ENCODE data around the gene SCT. TPM values are rescaled to one million over a fixed set of nuclear protein-coding genes. Genes with fewer than 3 reads are reported as not detected.

SCT gene
- polyA plus RNA-seq, 3 donors = not detected

GRCh38 chr11:630871-631270 lies 3.9 kb upstream of the SCT start:
- peaks cover 6 to 30% of the 10 kb centered on the region in 2 donors for H3K27me3 ChIP-seq (ENCODE audit: control insufficient read depth in 2 of 2, insufficient read depth in 2 of 2, low read length in 2 of 2)
- Mint-ChIP-seq H3K4me3 (no peak overlapping the region), H3K36me3 (peaks cover 13 to 22% of the 10 kb centered on the region in 2 donors), H3K9me3 (peaks cover 0 to 16% (median 8%) of the 10 kb centered on the region in 7 donors), H3K4me1 (peaks cover 17% of the 10 kb centered on the region), H3K27me3 (ENCODE audit: low read depth in 3 of 3) (peaks cover 37 to 44% (median 44%) of the 10 kb centered on the region in 3 donors), H3K27ac (no peak overlapping the region)
- DNase-seq = no peak
- no peak overlapping the region for H3K9ac ChIP-seq (ENCODE audit: insufficient read depth, low read length, poor library complexity, severe bottlenecking)
- peaks cover 6 to 13% of the 10 kb centered on the region in 2 donors for H3K4me1 ChIP-seq (ENCODE audit: control insufficient read depth in 1 of 2, insufficient read depth in 2 of 2, low read length in 2 of 2)
- TF ChIP-seq, protein P1, sequence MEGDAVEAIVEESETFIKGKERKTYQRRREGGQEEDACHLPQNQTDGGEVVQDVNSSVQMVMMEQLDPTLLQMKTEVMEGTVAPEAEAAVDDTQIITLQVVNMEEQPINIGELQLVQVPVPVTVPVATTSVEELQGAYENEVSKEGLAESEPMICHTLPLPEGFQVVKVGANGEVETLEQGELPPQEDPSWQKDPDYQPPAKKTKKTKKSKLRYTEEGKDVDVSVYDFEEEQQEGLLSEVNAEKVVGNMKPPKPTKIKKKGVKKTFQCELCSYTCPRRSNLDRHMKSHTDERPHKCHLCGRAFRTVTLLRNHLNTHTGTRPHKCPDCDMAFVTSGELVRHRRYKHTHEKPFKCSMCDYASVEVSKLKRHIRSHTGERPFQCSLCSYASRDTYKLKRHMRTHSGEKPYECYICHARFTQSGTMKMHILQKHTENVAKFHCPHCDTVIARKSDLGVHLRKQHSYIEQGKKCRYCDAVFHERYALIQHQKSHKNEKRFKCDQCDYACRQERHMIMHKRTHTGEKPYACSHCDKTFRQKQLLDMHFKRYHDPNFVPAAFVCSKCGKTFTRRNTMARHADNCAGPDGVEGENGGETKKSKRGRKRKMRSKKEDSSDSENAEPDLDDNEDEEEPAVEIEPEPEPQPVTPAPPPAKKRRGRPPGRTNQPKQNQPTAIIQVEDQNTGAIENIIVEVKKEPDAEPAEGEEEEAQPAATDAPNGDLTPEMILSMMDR (IDR thresholded peaks at IDR 0.05) = no peak
- H3K4me3 ChIP-seq (replicated peaks in 1 of 3; ENCODE audit: low read depth in 2 of 3, low read length in 3 of 3) = no peak overlapping the region
- no peak overlapping the region for H3K27ac ChIP-seq (ENCODE audit: low read depth in 1 of 2, low read length in 2 of 2)
- H3K79me2 ChIP-seq (ENCODE audit: insufficient read depth, low read length) = no peaks in the 10 kb centered on the region
- no peak overlapping the region for H3K4me2 ChIP-seq (replicated peaks; ENCODE audit: extremely low read depth, low read length, poor library complexity, severe bottlenecking)
- 100% methylated on average over 2 of the region's 5 CpGs for WGBS (ENCODE audit: insufficient coverage)
- no peaks in the 10 kb centered on the region for H3K36me3 ChIP-seq (replicated peaks in 1 of 2; ENCODE audit: control insufficient read depth in 1 of 2, insufficient read depth in 2 of 2, low read length in 2 of 2)
- no peak overlapping the region for H2AFZ ChIP-seq (ENCODE audit: insufficient read depth, low read depth, low read length, poor library complexity, severe bottlenecking)
- intact Hi-C loops (cut with micrococcal nuclease) = no loop called here
- peaks cover 7% of the 10 kb centered on the region for H4K20me1 ChIP-seq (ENCODE audit: insufficient read depth, low read length)
- no peaks in the 10 kb centered on the region for H3K9me3 ChIP-seq (replicated peaks in 1 of 2; ENCODE audit: control insufficient read depth in 1 of 2, insufficient read depth in 1 of 2, low read length in 2 of 2)

DNA sequence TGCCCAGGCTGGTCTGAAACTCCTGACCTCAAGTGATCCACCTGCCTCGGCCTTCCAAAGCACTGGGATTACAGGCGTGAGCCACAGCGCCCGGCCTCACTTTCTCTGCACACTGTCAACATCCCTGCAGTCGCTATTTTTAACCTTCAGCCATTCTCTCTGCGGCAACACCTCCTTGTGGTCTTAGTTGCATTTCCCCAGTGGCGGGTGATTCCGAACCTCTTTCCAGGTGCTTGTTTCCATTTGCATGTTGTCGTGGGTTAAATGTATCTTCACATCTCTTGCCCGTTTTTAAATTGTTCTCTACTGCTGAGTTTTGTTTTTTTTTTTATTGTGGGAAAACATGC lies 2.2 kb upstream of the SCT start:
- Histone ChIP-seq H3K79me2 (ENCODE audit: insufficient read depth, low read length) (no peaks in the 10 kb centered on the region), H3K27me3 (ENCODE audit: control insufficient read depth in 2 of 2, insufficient read depth in 2 of 2, low read length in 2 of 2) (peaks cover 6 to 34% of the 10 kb centered on the region in 2 donors), H3K9me3 (replicated peaks in 1 of 2; ENCODE audit: control insufficient read depth in 1 of 2, insufficient read depth in 1 of 2, low read length in 2 of 2) (no peaks in the 10 kb centered on the region), H4K20me1 (ENCODE audit: insufficient read depth, low read length) (peaks cover 9% of the 10 kb centered on the region), H3K4me1 (ENCODE audit: control insufficient read depth in 1 of 2, insufficient read depth in 2 of 2, low read length in 2 of 2) (peaks cover 6 to 13% of the 10 kb centered on the region in 2 donors), H3K36me3 (replicated peaks in 1 of 2; ENCODE audit: control insufficient read depth in 1 of 2, insufficient read depth in 2 of 2, low read length in 2 of 2) (no peaks in the 10 kb centered on the region), H3K4me3 (replicated peaks in 1 of 3; ENCODE audit: low read depth in 2 of 3, low read length in 3 of 3) (no peak overlapping the region), H3K27ac (ENCODE audit: low read depth in 1 of 2, low read length in 2 of 2) (no peak overlapping the region), H3K9ac (ENCODE audit: insufficient read depth, low read length, poor library complexity, severe bottlenecking) (no peak overlapping the region), H3K4me2 (replicated peaks; ENCODE audit: extremely low read depth, low read length, poor library complexity, severe bottlenecking) (no peak overlapping the region), H2AFZ (ENCODE audit: insufficient read depth, low read depth, low read length, poor library complexity, severe bottlenecking) (no peak overlapping the region)
- H3K27ac Mint-ChIP-seq = no peak overlapping the region
- H3K36me3 Mint-ChIP-seq = peaks cover 13 to 18% of the 10 kb centered on the region in 2 donors
- peaks cover 36 to 50% (median 41%) of the 10 kb centered on the region in 3 donors for H3K27me3 Mint-ChIP-seq (ENCODE audit: low read depth in 3 of 3)
- H3K9me3 Mint-ChIP-seq = peaks cover 0 to 16% (median 8%) of the 10 kb centered on the region in 7 donors
- WGBS (ENCODE audit: insufficient coverage) = 4% methylated on average over 4 of the region's 10 CpGs
- H3K4me1 Mint-ChIP-seq = peaks cover 17% of the 10 kb centered on the region
- no peak for DNase-seq
- intact Hi-C loops (cut with micrococcal nuclease) = no loop called here
- TF ChIP-seq, protein P1 (IDR thresholded peaks at IDR 0.05) = no peak
- peak overlapping the region in 1 of 2 donors; percentile 84 for H3K4me3 Mint-ChIP-seq
